HG03432 (cell line): ENCODE results near the gene MLPH.
"Not testable (repeated sequence)": the region's sequence is repeated elsewhere in the genome, so short reads cannot be mapped to it uniquely, and the experiment has no call there.

ENCODE experiments used
- ATAC-seq: cut with Tn5 transposase; IDR thresholded peaks from one replicate; pipeline ENCODE4 v1.9.1; 2021; ENCODE audit warnings: mild to moderate bottlenecking, moderate library complexity; ENCODE audit not compliant: unreplicated experiment

MLPH gene

DNA sequence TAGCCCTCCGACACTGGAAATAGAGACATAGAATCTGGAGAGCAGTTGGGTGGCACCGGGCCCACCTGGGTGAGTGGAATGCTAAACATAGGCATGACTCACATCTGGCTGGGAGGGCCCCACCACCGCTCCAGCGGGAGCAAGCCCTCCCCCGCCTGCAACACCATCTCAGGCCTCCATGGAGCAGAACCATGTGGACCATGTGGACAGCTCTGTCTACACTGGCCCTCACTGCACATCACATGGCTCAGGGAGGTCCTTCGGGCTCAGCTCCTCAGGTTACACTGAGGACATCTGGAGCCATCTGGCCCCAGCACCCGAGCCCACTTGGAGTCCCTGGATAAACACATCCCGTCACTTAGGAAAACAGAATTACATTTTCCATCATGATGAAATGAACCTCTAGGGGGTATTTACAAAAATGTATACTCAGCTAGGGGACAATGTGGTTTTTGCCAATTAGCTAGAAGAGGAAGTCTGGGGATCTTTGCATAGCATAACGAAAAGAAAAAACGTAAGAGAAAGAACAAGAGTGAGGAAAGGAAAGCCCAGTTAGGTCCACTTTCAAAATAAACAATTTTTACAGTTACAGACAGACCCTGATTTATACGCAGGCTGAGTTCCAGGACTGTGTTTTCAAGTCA, 30.7 kb upstream of the MLPH start:
- ATAC-seq = no peak

GRCh38 chr2:237457388-237457941, 29.6 kb upstream of the MLPH start:
- ATAC-seq = no peak

DNA sequence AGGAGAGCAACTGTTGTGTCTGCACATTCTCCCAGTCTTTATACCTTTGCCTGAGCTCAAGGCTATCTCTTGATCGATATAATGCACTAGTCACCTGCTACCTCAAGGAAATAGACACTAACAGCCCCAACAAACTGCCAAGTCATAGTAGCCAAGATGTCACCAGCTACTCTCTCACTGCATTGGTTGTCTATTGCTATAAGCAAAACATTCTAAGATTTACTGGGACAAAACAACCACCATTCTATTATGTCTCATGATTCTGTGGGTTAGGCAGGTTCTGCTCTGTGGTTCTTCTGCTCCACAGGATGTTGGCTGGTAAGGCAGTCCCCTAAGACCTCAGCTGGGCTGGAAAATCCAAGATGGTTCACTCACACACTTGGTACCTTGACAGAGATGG, 28.5 kb upstream of the MLPH start:
- no peak for ATAC-seq

DNA sequence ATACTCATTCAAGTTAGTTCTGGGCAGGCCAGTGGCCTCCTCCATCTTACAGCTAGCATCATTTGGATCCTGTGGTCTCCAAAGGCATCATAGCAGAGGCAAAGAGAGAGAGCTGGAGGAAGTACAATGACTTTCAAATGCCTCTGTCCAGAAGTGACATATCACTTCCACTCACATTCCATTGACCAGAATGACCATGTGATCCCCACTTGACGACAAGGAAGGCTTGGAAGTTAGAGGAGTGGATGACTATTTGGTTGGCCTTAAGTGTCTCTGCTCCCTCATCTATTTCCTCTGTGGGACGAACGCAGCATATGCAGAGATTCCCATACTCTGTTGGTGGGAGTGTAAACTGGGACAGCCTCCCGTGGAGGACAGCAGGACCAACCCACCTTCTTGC, 27.8 kb upstream of the MLPH start:
- no peak for ATAC-seq

GRCh38 chr2:237459741-237460174, 27.3 kb upstream of the MLPH start:
- ATAC-seq = no peak

DNA sequence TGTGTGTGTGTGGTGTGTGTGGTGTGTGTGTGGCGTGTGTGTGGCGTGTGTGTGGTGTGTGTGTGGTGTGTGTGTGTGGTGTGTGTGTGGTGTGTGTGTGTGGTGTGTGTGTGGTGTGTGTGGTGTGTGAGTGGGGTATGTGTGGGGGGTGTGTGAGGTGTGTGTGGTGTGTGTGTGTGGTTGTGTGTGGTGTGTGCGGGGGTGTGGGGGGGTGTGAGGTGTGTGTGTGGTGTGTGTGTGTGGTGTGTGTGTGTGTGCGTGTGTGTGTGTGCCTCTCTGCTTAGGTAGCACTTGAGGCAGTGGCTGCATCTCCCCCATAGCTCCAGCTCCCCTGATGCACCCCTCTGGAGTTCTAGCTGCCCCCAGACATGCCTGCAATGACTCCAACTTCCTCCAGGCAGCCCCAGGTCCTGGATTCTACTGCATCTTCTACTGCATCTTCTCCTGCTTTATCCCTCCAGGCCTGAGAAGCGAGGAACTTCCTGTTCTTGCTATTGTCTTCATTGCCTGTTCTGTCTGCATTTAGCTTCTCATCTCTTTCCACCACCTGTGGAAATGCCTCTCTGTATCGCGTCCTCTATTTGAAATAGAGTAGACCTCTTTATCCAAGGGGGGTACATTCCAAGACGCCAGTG, 22.2 kb upstream of the MLPH start:
- ATAC-seq = no peak

DNA sequence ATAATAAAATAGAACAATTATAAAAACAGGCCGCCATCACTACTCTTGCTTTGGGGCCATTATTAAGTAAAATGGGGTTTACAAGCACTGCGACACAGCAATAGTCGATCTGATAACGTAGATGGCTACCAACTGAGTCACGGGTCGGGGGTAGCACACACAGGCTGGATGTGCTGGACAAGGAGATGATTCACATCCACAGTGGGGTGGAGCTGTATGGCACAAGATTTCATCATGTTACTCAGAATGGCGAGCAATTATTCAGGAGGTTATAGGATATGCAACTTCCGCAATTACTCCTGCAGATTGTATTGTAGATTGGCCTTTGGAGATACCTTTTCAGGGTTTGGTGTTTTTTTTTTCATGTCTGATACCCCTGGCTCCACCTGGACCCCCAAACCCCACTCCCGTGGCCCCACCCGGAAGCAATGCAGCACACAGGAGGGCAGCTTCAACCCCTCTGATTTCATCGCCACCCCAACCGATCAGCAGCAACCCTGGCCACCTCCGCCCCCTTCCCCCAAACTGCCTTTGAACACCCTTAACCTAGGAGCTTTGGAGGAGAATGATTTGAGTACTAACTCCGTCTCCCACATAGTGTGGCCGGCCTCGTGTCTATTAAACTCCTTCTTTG, 21.4 kb upstream of the MLPH start:
- ATAC-seq = no peak

GRCh38 chr2:237466211-237466610, 20.8 kb upstream of the MLPH start:
- ATAC-seq = no peak

- ATAC-seq = no peak
These were observed 19.4 kb upstream of the MLPH start for GRCh38 chr2:237467447-237468179.

DNA sequence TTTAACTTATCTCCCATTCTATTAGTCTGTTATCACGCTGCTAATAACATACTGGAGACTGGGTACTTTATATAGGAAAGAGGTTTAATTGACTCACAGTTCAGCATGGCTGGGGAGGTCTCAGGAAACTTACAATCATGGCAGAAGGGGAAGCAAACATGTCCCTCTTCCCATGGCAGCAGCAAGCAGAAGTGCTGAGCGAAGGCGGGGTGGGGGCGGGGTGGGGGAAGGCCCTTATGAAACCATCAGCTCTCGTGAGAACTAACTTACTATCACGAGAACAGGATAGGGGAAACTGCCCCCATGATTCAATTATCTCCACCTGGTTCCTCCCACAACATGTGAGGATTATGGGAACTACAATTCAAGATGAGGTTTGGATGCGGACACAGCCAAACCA, 17.6 kb upstream of the MLPH start:
- not testable (repeated sequence) for ATAC-seq

DNA sequence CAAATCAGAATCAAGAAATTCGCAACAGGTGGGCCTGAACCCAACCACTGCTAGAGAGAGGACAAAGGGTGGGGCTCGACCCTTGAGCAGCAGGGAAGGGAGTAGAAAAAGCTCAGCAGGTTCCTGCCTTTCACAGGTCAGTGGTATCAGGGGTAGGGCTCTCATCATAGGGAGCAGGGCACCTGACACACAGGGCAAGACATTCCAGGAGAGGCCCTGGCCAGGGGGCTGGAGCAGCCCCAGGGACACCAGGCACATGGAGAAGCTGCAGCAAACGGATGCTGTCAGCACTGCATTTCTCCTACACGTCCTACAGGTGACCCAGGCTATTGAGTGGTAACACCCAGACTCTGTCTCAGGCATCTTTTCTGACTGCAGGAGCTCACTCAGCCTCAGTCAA, 17.2 kb upstream of the MLPH start:
- ATAC-seq = no peak

DNA sequence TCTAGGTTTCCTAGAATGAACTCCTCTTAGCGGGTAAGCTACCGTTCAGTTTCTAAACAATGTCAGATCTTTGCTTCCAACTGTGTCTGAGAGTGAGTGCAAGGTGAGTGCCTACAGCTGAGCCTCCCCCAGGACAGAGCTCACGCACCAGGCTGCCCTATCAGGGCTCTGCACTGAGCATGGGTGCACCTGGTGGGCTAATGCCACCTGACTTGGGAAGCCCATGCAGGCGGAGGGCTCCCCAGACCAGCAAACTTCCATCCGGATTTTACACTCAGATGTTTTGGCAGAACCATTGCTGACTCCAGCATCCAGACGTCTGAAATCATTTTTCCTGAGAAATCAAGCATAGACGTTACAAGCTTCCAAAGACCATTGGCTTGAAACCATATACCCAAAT, 16.1 kb upstream of the MLPH start:
- no peak for ATAC-seq

DNA sequence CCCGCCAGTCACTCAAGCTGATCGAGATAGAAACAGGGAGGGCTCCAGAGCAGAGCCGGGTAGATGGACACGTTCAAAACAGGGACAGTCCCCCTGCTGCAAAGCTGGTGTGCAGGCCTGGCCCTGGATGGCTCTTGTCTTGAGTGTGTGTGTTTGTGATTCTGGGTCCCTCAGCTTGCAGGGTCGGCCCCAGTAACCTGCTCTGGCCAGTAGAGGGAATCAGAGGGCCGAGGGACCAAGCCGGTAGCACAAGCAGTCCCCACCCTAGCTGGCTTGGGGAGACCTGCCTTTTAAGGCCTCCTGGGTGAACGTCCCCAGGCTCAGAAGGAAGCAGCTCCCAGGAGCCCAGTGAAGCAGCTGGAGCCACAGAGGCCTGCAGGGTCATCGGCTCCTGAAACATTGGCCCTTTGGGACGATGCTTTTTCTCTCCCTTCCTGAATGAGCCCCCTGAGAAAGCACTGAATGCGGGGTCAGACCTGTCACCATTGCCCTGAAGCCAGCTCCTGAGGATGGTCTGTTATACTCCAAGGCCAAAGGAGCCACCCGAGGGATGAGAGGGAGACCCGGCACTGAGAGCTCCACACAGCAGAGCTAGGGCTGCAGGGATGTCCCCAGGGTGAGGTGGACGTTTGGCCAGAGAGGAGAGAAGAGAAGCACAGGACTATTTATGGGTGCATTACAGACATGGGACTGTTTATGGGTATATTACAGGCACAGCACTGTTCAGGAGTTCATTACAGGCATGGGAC, 15.4 kb upstream of the MLPH start:
- ATAC-seq = no peak

GRCh38 chr2:237472187-237472712, 14.8 kb upstream of the MLPH start:
- no peak for ATAC-seq

DNA sequence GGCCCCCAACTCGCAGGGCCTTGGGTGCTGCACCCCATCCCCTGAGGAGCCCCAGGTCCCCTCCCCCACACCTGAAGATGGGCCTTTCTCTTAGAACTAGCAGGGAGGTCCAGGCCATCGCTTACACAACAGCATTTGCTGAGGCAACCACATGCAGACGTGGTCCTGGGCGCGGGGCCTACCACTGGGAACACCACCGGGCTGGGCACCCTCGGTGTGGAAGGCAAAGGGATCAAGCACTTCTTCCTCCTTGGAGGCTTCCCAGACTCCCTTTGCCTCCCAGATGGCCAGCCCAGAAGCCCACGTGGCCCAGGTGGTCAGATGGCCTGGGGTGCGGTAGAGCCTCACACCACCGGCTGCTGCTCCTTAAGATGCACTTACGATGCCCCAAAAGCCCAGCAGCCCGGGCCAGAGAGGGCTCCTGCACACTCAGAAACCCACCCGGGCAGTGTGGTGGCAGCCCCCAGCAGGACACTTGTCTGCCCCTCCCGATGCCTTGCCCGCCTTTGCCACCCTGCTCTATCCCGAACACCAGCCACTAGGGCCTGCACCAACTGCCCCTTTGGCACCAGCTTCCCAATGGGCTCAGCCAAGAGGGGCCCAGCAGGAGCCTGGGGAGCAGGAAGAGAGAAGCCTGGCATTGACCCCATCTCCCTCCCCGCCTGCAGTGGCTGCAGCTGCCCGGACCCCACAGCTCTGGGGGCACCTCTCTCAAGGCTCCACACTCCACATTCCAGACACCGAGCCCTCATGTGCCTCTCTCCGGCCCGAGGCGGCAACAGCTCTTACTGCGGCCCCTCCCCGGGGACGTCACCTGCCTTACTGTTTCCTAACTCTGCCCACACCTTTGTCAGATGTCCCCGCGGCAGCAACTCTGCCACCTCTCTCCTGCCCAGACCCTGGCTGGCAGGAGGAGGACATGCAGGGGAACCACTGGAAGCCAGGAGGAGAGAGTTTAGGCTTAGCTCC, 13.9 kb upstream of the MLPH start:
- ATAC-seq = no peak

DNA sequence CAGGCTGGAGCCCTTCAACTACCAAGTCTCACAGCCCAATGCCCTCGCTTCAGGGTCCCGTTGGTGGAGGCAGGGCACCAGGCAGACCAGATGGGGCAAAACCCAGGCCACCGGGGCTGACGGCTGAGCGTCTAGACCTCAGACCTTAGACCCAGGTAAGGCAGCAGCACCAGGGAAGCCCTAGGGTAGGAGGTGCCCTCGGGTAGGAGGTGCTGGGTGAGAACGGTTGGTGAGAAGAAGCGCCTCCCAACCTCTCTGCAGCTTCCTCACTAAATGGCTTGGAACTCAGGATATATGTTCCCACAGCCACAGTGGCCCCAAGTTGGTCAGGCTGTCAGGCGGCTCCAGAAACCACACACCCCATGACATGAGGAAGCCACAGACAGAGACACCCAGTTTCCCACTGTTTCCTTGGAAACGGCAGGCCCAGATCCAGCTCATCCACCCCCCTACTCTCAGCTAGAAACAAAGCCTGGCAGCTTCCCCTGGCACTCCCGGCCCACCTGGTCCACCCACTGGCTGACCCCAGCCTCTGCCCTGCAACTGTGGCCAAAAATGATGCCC, 13.1 kb upstream of the MLPH start:
- no peak for ATAC-seq

GRCh38 chr2:237474442-237474911, 12.6 kb upstream of the MLPH start:
- ATAC-seq = no peak

DNA sequence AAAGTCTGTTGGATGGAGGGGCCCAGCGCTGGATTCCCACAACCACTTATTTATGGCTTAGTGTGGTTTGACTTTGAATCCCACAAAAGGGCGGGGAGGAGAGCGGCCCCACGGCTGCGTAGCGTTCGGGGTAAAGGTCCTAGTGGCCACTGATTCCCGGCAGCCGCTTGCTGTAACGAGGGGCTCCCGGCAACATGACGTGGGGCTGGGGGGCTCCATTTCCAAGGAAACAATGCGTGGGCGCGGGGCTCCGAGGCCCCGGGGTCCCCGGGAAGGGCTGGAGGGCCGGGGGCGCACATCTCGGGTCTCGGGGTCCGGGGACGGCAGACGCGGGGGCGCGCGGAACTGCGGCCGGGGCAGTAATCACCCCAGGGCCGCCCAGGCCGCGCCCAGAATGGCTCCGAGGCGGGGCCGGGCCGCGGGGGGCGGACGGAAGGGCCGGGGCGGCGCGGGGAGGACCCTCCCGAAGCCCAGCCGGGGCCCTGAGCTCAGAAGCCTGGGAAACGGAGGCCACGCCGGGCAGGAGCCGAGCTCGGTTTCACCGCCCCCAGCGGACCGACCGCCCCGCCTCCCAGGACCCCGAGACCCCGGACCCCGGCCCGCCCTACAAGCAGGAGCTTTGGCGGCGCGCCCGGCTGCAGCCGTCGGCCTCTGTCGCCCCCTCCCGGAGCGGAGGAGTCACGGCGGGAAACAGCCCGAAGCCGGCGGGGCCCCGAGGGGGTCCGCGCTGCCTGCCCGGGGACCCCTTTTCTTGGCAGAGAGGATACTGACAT, 11.9 kb upstream of the MLPH start:
- ATAC-seq = peak; percentile 88
